SU-DHL-6 (cell line): ENCODE measurements around the gene PIGN.

Source experiments
- CTCF ChIP-seq: fragments of 200-600 bp; sonication (generic); IDR thresholded peaks from one replicate; pipeline ENCODE4 v1.5.1; 2017; ENCODE audit warnings: antibody characterized with exemption, mild to moderate bottlenecking, low read length, moderate library complexity; ENCODE audit not compliant: insufficient read depth, poor library complexity, severe bottlenecking
- EZH2phosphoT487 ChIP-seq: fragments of 200-600 bp; sonication (generic), shearing (Covaris generic); conservative IDR thresholded peaks from 2 replicates; pipeline ENCODE4 v1.6.1; 2018; ENCODE audit warnings: mild to moderate bottlenecking, antibody characterized with exemption, low read length, moderate library complexity, mixed read lengths

- TF ChIP-seq CTCF: no peak
- TF ChIP-seq EZH2phosphoT487: no peak
These were observed 89.2 kb downstream of the PIGN start for GRCh38 chr18:62097698-62098097.
